LNCAP (cell line): ENCODE data around the gene CSTPP1.

ENCODE experiments used
- CTCF ChIP-seq: fragments of 450-650 bp; IDR thresholded peaks from 2 replicates; pipeline ENCODE4 v1.5.1; 2017; ENCODE audit warnings: mild to moderate bottlenecking

CSTPP1 gene

GRCh38 chr11:47178737-47179654 is 242.4 kb downstream of the CSTPP1 start:
- TF ChIP-seq CTCF: no peak

- peak; percentile 50 for TF ChIP-seq CTCF
These were observed 243.1 kb downstream of the CSTPP1 start for GRCh38 chr11:47179655-47179991.

GRCh38 chr11:47180006-47180787 is 243.6 kb downstream of the CSTPP1 start:
- no peak for TF ChIP-seq CTCF

GRCh38 chr11:47181271-47181670 is 244.7 kb downstream of the CSTPP1 start:
- TF ChIP-seq CTCF: no peak

GRCh38 chr11:47182380-47182779 is 245.8 kb downstream of the CSTPP1 start:
- TF ChIP-seq CTCF: no peak

- no peak for TF ChIP-seq CTCF
These were observed 246.7 kb downstream of the CSTPP1 start for GRCh38 chr11:47183031-47183856.

- TF ChIP-seq CTCF: no peak
These were observed 247.4 kb downstream of the CSTPP1 start for GRCh38 chr11:47183969-47184368.
